ENCODE measurements around the gene PCDHGC5.

PCDHGC5 gene

DNA sequence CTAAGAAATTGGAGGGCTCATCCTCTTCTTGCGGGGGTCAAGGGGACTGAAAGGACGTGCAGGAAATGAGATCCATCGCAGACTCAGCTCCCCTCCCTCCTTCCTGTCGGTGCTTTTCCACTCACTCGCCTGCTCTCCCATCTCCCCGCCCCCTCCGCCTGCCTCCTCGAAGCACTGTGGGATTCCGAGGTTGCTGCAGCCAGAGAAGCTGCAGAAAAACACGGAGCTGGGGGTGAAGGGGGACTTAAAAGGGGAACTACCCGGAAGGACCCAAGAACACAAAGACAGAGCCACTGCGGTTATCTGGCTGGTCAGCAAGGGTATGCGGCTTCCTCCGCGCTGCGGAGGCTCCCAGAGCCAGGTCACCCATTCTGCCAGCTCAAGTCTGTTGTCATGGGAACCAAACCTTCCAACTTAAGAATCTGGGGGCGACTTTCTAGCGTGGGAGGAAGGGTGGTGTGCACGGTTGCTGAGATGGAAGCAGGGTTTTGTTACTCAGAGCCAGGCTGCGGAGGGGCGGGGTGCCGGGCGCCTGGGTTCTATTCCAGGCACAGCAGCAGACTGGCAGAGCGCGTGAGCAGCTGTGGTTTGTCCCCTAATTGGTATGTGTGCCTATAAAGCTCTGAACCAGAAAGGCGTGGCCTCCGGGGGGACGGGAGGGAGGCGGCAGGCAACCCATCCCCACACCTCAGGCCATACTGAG, 24.9 kb downstream of the PCDHGC5 start:
- DNase-seq (ENCODE audit: low read depth), result peak; percentile 54

DNA sequence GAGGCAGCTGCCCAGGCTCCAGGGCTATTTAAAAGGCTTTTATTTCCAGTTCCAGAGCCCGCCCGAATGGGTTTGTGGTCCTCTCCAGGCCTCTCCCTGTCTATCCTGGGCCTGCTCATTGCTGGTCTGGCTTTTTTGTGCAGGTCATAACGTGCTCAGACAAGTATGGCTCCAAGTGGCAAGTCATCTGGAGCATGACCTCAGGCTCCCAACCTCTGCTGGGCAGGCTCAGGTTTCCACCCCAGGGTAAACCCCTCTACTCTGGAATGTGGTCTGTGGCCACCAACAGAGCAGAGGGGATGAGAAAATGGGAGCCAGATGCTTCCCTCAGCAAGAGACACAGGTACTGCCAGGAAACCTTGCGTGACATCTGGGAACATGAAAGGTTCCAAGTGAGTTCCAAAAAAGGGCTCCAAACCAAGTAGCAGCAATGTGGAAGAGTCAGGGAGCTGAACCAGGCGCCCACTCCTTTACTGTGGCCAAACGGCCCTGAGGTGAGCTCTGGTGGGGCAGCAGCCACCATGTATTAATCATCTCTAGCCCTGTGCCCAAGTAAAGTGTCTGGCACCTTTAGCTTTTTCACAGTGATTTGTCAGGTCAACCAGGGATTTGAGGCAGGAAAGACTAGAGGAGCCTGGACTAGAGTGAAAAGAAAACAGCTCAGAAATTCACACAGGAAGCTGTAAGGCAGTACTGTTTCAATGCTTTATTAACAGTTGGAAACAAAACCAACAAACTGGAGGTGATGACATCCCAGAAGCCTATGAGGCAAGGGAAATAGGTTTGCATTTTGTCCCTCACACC, 25.7 kb downstream of the PCDHGC5 start:
- no peak for DNase-seq (ENCODE audit: low read depth)

DNA sequence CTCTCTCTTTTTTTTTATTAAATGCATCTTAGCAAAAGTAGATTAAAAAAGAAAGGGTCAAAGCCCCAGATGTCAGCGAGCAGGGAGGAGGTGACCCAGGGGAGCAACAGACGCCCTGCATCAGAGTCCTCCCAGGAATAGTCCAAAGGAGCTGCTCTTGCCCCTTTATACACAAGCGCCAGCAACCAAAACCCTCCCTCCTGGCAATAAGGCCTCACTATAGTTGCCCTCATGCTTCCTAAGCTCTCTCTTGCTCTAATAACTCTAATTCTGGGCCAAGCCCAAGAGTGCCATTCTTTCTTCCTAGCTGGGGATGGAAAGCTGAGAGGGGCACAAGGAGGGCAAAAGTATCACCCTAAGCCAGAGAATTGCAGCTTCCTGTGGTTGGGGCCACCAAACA, 26.3 kb downstream of the PCDHGC5 start:
- DNase-seq (ENCODE audit: low read depth), result no peak

DNA sequence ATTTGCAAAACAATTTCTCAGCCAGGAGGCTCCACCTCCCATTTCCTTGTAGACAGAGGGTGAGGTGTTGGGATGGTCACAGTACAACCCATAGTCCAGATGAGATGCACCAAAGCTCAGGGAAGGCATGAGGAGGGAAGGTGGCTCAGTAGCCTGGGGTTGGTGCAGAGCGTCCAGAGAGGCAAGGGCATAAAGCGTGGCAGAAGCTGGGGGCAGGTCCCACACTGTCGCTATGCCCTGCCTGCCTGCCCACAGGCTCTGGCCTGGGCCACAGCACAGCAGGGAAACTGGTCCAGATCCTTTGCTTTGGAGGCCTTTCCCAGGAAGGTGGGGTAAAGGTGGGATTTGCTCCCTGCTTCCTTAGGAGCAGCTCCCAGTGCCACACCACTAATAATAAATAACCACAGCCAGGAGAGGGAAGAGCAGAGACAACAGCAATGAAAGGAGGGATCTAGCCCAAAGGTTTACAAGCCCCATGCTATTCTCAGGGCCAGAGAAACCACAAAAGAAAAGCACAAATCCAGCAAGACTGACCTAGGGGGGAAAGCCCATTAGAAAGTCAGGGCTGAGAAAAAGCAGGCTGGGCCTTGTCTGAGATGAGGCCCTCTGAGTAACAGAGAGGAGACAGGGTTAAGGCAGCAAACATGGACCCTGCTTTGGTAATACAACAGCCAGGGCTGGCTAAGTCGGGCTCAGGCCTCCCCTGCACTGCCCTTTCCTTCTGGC, 27.2 kb downstream of the PCDHGC5 start:
- no peak for DNase-seq (ENCODE audit: low read depth)

DNA sequence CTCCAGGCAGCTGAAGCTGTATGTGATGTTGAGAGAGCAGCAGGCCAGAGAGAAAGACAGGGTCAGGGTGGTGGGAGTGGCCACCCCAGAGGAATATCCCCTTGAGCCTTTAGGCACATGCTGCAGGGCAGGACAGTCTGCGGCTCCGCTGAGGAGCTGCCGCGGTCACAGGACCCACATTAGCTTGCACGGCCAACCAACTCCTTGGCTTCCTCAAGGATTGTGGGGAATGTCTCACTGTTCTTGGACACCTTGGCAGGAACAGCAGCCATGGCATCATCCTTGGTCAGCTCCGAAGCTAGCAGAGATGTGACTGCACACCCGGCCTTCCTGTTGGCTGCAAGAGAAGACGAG, 27.8 kb downstream of the PCDHGC5 start:
- no peak for DNase-seq (ENCODE audit: low read depth)

DNA sequence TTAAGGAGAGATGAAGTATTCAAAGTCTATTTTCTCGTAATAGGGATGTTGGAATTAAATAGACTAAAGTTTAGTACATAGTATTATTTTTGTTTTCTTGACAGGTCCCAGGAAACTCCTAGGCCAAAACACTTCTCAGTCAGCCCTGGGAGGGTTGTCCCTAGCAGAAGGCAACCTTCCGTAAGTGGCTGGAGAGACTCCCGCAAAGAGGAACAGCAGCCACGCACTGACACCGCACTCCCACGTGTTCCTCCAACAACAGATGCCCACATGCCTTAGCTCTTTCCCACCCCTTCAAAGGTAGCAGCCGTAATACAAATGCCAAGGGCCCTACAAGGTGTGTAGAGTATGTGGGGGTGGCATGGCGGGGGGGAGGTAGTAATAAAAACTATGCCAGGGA, 28.4 kb downstream of the PCDHGC5 start:
- DNase-seq (ENCODE audit: low read depth), result no peak

DNA sequence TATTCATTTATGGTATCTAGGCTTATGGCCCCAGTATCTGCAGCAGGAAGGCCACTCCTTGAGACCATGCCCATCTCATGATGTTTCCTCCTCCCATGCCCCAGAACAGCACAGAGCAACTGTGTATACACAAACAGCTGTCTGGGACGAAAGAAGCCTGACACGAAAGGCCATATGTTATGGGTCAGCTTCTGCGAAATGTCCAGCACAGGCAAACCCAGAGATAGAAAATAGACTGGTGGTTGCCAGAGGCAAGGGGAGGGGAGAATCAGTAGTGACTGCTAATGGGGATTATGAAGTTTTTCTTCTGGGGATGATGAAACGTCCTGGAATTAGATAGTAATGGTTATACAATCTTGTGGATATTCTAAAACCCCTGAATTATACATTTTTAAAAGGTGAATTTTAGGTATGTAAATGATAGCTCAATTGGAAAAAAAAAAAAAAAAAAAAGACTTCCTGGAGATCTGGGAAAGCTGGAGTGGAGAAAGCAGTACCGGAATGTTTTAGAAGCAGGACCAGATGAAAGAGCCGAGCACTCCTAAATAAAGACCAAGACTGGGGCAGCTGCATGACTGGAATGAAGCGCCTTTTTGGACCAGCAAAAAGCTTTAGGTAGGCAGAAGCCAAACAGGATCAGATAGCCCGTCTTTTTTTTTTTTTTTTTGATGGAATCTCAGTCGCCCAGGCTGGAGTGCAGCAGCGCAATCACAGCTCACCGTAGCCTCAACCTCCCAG, 29.2 kb downstream of the PCDHGC5 start:
- no peak for DNase-seq (ENCODE audit: low read depth)

DNA sequence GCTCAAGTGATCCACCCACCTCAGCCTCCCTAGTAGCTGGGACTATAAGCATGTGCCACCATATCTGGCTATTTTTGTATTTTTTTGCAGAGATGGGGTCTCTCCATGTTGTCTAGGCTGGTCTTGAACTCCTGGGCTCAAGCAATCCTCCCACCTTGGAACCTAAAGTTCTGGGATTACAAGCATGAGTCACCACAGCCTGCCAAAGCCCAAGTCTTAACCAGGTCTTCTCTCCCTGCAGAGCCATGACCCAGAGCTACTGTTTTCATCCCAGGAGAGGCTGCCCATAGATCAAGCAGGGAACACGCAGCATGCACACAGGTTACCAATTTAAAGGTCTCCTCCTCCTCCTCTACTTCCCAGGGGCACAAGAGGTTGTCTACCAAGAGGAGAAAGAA, 29.7 kb downstream of the PCDHGC5 start:
- no peak for DNase-seq (ENCODE audit: low read depth)

DNA sequence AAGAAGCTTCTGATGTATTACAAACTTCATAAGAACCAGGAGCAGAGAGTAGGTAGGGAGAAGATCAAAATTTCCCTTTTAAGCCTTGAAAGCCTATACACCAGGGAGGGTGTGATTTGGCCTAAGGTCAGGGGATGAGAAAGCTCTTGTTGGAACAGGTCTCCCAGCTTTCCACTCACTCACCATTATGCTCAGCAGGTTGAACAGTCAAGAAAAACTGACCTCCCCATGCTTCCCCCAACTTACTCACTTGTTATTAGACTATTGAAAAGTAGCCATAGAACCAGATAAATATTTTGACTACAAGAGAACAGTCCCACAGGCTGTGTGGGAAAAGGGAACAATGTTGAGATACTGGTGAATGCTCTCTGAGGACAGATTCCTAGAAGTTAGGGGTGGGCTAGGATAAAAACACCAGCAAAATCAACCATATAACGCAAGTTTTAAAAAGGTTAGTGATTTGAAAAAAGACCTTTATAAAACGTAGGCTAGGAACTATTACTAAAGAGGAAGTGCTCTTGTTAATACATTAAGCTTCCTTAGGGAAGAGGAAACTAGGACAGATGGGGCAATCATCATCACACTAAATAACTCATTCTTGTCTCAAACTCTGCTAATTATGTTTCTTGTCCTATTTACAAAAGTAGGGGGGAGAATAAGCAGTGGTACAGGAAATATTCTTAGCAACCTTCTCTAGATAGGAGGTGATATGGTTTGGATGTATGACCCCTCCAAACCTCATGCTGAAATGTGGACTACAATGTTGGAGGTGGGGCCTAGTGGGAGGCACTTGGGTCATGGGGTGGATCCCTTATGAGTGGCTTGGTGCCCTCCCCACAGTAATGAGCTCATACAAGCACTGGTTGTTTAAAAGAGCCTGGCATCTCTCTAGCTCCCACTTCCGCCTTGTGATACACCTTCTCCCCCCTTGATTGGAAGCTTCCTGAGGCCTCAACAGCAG, 31.0 kb downstream of the PCDHGC5 start:
- no peak for DNase-seq (ENCODE audit: low read depth)

DNA sequence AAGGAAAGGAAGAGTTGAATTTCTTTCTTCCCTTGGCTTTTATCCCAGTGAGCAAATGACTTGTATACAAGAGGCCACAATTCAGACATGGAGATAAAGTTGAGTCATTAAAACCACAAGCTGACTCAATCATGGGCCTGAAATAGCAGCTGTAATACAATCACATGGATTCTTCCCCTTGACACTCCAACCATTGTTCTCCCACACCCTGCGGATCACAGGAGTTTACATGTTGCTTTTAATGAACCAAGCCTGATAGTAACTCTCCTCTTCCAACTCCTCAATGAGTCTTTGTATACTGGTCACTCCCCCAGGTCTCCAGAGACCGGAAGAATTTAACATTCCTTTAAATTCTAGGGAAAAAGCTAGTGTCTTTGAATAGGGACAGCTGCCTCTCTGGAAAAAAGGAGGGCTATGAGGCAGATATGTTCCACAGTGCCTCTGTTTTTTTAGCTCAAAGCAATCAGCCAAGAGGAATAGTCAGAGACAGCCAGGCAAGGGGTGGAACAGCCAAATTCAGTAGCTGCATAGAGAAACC, 32.4 kb downstream of the PCDHGC5 start:
- no peak for DNase-seq (ENCODE audit: low read depth)

DNA sequence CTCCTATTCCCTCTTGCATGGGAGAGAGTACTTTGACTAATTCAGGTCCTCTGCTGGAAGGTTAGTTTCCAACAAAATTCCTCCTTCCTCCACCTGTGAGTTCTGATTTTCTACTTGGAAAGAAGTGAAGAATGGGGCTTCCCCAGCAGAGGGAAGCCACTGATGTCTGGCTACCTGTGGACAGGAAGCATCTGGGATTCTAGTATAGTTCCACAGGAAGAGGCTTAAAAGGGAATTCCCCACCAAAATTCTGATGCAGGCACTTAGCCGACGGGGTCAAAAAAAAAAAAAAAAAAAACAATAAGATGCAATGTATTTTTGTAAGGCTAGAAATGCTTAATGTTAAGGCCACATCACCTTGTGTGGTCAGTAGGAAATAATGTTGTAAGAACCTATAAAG, 33.4 kb downstream of the PCDHGC5 start:
- no peak for DNase-seq (ENCODE audit: low read depth)

DNA sequence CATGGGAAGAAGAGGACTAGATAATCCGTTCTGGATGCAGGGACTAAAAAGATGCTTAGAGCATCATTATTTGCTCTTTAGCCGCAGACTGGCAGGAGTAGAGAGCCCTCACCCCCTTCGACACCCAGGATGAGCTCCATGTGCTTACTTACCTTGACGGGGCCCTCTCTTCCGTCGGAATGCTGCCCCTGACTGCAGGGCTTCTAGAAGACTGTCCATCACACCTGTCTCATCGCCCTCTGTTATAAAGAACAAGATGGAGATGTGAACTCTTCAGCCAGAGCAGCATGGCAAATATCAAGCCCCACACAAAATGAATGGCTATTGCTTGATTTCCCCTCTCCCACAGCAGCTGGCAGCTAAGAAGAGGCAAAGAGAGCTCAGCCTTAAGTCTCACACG, 35.1 kb downstream of the PCDHGC5 start:
- no peak for DNase-seq (ENCODE audit: low read depth)

DNA sequence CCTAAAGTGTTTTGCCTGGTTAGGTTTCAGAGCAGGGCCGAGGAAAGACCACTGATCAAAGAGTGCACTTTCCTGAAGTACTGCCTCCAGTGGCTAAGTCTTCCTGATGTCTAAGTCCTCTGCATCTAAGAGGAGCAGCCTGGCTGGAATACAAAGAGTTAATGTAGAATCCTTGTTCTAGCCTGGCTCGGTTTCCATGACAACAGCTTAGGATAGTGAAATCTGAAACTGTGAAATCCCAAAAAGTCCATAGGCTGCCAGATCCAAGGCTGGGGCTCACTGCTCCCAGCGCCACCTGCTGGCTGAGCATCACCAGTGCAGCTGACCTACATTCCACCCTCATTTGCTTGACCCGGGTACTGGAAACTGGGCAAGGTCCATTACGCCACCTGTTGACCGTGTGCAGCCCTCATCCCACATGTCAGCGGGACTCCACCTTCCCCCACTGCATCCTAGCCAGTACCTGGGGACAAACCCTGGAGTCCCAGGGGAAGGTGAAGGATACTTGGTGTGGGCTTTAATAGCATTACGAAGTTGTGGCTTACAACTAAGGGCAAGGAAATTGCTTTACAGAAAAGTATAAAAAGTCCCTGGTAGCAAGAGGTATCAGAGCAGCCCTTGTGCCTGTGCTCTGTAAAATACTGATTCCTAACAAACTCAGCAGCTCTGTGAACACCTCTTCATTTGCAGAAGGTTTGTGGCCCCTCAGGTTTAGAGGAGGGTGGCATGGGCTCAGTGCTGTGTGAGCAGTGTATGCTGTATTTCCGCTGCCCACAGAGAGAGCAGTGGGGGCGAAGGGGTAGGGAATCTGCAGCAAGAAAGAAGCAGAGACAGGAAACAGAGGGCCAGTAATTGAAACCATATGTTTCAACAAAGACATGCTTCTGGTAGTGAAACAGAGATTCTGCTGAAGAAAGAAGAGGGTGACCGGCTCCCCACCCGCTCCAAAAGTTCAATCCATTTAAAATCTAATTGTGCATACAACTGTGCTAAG, 36.0 kb downstream of the PCDHGC5 start:
- peak; percentile 24 for DNase-seq (ENCODE audit: low read depth)

DNA sequence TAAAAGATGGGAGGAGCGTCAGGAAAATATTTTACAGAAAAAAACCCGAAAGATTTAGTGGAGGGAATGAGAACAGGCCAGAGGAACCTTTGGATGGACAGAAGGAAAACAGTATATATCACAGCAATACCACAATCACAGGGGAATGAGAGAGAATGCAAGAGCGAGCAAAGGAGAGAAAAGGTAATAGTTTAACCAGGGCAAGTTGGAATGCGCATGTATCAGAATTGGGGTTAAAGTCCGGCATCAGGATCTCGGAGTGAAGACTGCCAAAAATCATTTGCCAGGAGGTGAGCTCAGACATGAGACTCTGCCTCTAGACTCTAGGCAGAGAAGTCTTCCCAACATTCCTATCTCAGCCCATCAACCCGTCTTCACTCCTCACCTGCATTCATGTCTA, 36.8 kb downstream of the PCDHGC5 start:
- no peak for DNase-seq (ENCODE audit: low read depth)

DNA sequence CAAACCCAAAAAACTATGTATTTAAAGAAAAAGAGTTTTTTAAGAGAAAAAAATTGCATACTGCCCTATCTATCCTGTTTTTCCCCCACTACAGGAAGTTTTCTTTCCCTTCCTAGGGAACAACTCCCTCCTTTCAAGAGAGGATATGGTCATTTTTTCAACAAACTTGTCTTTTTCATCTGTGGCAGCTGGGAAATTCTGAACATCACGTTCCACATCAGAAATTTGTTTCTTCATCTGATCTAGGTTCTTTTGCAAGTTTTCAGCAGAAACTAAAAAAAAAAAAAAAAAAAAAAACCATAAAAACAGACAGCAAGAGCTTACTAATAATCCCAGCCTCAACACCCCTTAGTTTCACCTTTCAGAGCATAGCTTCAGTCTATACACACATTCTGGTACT, 38.5 kb downstream of the PCDHGC5 start:
- no peak for DNase-seq (ENCODE audit: low read depth)

DNA sequence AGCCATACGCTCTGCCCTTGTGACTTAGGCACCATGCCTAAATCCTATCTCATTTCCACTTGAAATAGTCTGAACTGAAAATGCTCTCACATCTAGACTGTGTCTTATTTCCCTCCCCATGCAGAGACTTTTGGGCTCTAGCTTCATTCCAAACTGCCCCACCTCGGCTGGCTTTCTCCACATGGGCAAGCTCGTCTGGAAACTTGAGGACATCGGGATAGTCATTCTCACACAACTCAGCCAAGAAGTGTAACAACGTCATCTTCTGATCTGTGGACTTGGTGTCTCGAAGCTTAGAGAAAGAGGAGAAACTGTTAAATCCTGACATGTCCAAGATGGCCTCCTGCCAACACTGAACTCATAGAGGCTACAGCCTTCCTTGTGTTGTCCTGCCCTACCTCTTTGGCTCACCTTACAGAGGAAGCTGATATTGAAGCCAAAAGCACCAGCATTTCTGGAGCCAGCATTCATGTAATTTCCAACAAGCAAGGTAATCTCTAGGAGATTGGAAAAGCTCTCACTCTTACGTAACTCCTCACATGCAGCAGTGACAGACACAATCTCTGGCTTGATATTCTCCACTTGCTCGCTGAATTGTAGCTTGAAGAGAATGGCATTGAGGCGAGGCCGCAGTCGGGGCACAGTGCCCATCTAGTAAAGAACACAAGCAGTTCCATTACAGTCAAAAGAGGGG, 39.6 kb downstream of the PCDHGC5 start:
- no peak for DNase-seq (ENCODE audit: low read depth)

DNA sequence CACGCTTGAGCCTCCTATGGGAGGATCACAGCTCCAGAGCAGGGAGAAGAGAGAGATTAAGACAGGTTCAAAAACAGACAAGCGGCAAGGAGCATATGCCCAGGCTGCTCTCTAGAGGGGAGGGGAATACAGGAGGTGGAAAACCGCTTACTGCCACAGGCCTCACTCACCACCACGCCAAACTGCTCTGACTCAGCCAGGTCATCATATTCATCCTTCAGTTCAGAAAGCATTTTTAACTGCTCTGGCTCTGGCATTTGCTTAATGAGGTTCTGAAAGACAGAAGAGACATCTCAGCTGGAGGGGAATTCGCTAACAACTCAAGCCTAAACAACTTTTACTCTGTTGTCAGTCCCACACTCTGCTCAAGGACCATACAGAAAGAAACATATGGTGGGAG, 40.1 kb downstream of the PCDHGC5 start:
- DNase-seq (ENCODE audit: low read depth), result no peak

DNA sequence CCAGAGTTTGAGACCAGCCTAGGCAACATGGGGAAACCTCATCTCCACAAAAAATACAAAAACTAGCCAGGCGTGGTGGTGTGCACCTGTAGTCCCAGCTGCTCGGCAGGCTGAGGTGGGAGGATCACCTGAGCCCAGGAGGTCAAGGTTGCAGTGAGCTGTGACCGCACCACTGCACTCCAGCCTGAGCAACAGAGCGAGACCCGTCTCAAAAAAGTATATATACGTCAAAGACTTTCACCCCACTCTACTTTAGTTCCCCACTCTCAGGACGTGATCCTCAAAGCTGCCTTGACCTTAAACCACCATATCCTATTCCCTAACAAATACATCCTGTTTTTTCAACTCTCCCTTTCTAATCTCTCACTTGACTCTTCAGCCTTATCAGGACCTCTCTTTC, 41.0 kb downstream of the PCDHGC5 start:
- no peak for DNase-seq (ENCODE audit: low read depth)

DNA sequence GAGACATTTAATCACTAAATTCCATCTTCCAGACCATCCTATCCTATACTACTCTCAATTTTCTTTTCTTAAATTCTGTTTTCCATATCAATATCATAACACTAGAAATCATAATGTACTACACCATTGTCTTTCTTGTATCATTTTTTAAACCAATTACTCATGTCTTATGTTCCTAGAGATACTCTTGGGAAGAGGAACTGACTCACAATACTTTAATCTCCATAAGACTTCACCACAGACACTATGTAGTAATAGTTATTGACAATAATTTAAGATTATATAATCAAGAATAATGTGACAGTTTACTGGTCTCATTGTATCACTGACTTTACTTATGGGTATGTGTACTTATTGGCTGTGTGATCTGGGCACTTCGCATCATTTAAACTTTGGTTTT, 43.8 kb downstream of the PCDHGC5 start:
- no peak for DNase-seq (ENCODE audit: low read depth)

Data from stimulated activated CD8-positive, alpha-beta memory T cell treated with anti-CD3 and anti-CD28 coated beads, Interleukin-4, amount 100 ng/mL, for 24 hours (primary cell).